H1 (cell line): ENCODE data around the gene CLEC19A. TPM values are rescaled to one million over a fixed set of nuclear protein-coding genes. Genes with fewer than 3 reads are reported as not detected.

Experiments used
- CTCF ChIA-PET: fragments of 300-600 bp; sonication (Branson Sonifier 250); formaldehyde crosslinking; loops from one replicate; lab custom pipeline; 2021; ENCODE audit not compliant: partially characterized antibody; lab: Charles Lee
- POLR2A ChIA-PET: fragments of 300-600 bp; sonication (Branson Sonifier 250); formaldehyde crosslinking; loops from one replicate; lab custom pipeline; 2021; ENCODE audit warnings: inconsistent platforms; ENCODE audit not compliant: partially characterized antibody; lab: Charles Lee
- DNase-seq, 2 experiments: peaks; one replicate each; pipeline versions ENCODE4 v3.0.0 to v3.0.0-alpha.2; 2010 to 2022; ENCODE audit warnings: low spot score in 2 of 2, low read depth in 1 of 2, mixed read lengths in 1 of 2
- FAIRE-seq: peaks from 2 replicates; lab custom pipeline; 2011; peaks lifted over from hg19 to GRCh38; lab: Jason Lieb, UNC
- H2AFZ ChIP-seq: 2 replicates; pipeline ENCODE4 v1.8.1; 2012; ENCODE audit warnings: low read length, inconsistent platforms
- H2AK5ac ChIP-seq: 2 replicates; pipeline ENCODE4 v1.6.1; 2013; ENCODE audit warnings: low read depth, low read length
- H2BK120ac ChIP-seq: replicated peaks from 2 replicates; pipeline ENCODE3; 2013; ENCODE audit warnings: low read depth, low read length, inconsistent platforms
- H2BK12ac ChIP-seq: 2 replicates; pipeline ENCODE4 v1.6.1; 2013; ENCODE audit warnings: low read depth, low read length
- H2BK15ac ChIP-seq: 2 replicates; pipeline ENCODE4 v1.6.1; 2013; ENCODE audit warnings: low read length
- H2BK20ac ChIP-seq: 2 replicates; pipeline ENCODE4 v1.6.1; 2013; ENCODE audit warnings: low read length
- H2BK5ac ChIP-seq: 2 replicates; pipeline ENCODE4 v1.6.1; 2013; ENCODE audit warnings: low read depth, low read length
- H3K14ac ChIP-seq: 2 replicates; pipeline ENCODE4 v1.6.1; 2013; ENCODE audit warnings: inconsistent platforms; ENCODE audit not compliant: insufficient read length
- H3K18ac ChIP-seq: 2 replicates; pipeline ENCODE4 v1.6.1; 2013; ENCODE audit warnings: low read length; ENCODE audit errors: extremely low read depth
- H3K23ac ChIP-seq: 2 replicates; pipeline ENCODE4 v1.6.1; 2013; ENCODE audit warnings: inconsistent platforms; ENCODE audit not compliant: insufficient read length
- H3K23me2 ChIP-seq: 2 replicates; pipeline ENCODE4 v1.6.1; 2013; ENCODE audit warnings: low read depth, low read length
- H3K27ac ChIP-seq: 2 replicates; pipeline ENCODE4 v1.6.1; 2011; ENCODE audit warnings: low read depth, low read length, inconsistent platforms
- H3K27me3 ChIP-seq, 4 experiments: replicated peaks in 1 of 4; 1 replicate in 1 of 4; 2 replicates in 3 of 4; pipeline versions ENCODE4 v1.6.1 to v1.8.1; 2011 to 2013; ENCODE audit warnings: low read length in 3 of 4, mild to moderate bottlenecking in 3 of 4, inconsistent platforms in 2 of 4, mixed read lengths in 2 of 4, moderate library complexity in 1 of 4; ENCODE audit not compliant: control insufficient read depth in 3 of 4, insufficient read depth in 3 of 4; ENCODE audit errors: extremely low read depth in 1 of 4
- H3K36me3 ChIP-seq, 4 experiments: 2 replicates each; pipeline versions ENCODE4 v1.6.1 to v1.8.1; 2011 to 2013; ENCODE audit warnings: mild to moderate bottlenecking in 4 of 4, low read length in 3 of 4, moderate library complexity in 2 of 4, control low read depth in 1 of 4, inconsistent platforms in 1 of 4; ENCODE audit not compliant: insufficient read depth in 4 of 4, control insufficient read depth in 2 of 4
- H3K4ac ChIP-seq: replicated peaks from 2 replicates; pipeline ENCODE3; 2013; ENCODE audit warnings: low read length, low read depth, mixed read lengths, inconsistent platforms; ENCODE audit not compliant: insufficient read length
- H3K4me1 ChIP-seq, 4 experiments: replicated peaks in 1 of 4; 1 replicate in 1 of 4; 2 replicates in 3 of 4; pipeline versions ENCODE4 v1.6.1 to v1.8.1; 2011 to 2013; ENCODE audit warnings: low read length in 3 of 4, inconsistent platforms in 2 of 4, mixed read lengths in 1 of 4; ENCODE audit not compliant: insufficient read depth in 4 of 4, control insufficient read depth in 3 of 4
- H3K4me2 ChIP-seq, 2 experiments: 2 replicates each; pipeline versions ENCODE4 v1.6.1 to v1.8.1; 2011 to 2013; ENCODE audit warnings: low read depth in 2 of 2, low read length in 2 of 2, control low read depth in 1 of 2, inconsistent platforms in 1 of 2, mild to moderate bottlenecking in 1 of 2; ENCODE audit not compliant: insufficient read depth in 1 of 2
- H3K4me3 ChIP-seq, 4 experiments: fragments of 200-600, 300-600 bp in 1 of 4; sonication (generic), shearing (Covaris generic), sonication (Bioruptor Twin) in 1 of 4; 2 replicates each; pipeline versions ENCODE4 v1.5.1 to v1.8.1; 2011 to 2016; ENCODE audit warnings: low read length in 4 of 4, low read depth in 3 of 4, control low read depth in 2 of 4, inconsistent platforms in 2 of 4, mild to moderate bottlenecking in 2 of 4, mixed read lengths in 1 of 4, moderate library complexity in 1 of 4; ENCODE audit not compliant: insufficient read depth in 2 of 4; ENCODE audit errors: extremely low read depth in 1 of 4
- H3K56ac ChIP-seq: replicated peaks from 2 replicates; pipeline ENCODE3; 2013; ENCODE audit warnings: low read depth, mild to moderate bottlenecking, mixed read lengths, low read length, inconsistent platforms; ENCODE audit not compliant: insufficient read length
- H3K79me1 ChIP-seq: 2 replicates; pipeline ENCODE4 v1.6.1; 2013; ENCODE audit warnings: low read depth, low read length, control low read depth
- H3K79me2 ChIP-seq, 2 experiments: 2 replicates each; pipeline versions ENCODE4 v1.6.1 to v1.8.1; 2012 to 2013; ENCODE audit warnings: low read length in 2 of 2, mild to moderate bottlenecking in 2 of 2, inconsistent platforms in 1 of 2; ENCODE audit not compliant: insufficient read depth in 2 of 2, control insufficient read depth in 1 of 2
- H3K9ac ChIP-seq, 4 experiments: replicated peaks in 1 of 4; 1 replicate in 1 of 4; 2 replicates in 3 of 4; pipeline versions ENCODE4 v1.6.1 to v1.8.1; 2011 to 2013; ENCODE audit warnings: low read depth in 3 of 4, low read length in 3 of 4, control low read depth in 2 of 4, mild to moderate bottlenecking in 2 of 4, moderate library complexity in 2 of 4, inconsistent platforms in 1 of 4; ENCODE audit errors: extremely low read depth in 1 of 4
- H3K9me3 ChIP-seq, 2 experiments: 2 replicates each; pipeline versions ENCODE4 v1.6.1 to v1.8.1; 2012 to 2013; ENCODE audit warnings: mild to moderate bottlenecking in 2 of 2, moderate library complexity in 2 of 2, control low read depth in 1 of 2, inconsistent platforms in 1 of 2, low read depth in 1 of 2, low read length in 1 of 2, mixed read lengths in 1 of 2; ENCODE audit not compliant: insufficient read depth in 2 of 2
- H4K20me1 ChIP-seq, 2 experiments: replicated peaks in 1 of 2; 2 replicates each; pipeline versions ENCODE3 to v1.8.1; 2011 to 2013; ENCODE audit warnings: inconsistent platforms in 2 of 2, low read length in 2 of 2, mild to moderate bottlenecking in 1 of 2; ENCODE audit not compliant: insufficient read depth in 2 of 2, control insufficient read depth in 1 of 2
- H4K5ac ChIP-seq: 2 replicates; pipeline ENCODE4 v1.6.1; 2013; ENCODE audit warnings: low read length, low read depth, mixed read lengths, inconsistent platforms; ENCODE audit not compliant: insufficient read length
- H4K8ac ChIP-seq: 2 replicates; pipeline ENCODE4 v1.8.0; 2013; ENCODE audit warnings: mild to moderate bottlenecking, moderate library complexity, low read length, inconsistent platforms; ENCODE audit not compliant: insufficient read depth; ENCODE audit errors: extremely low read depth
- H4K91ac ChIP-seq: replicated peaks from 2 replicates; pipeline ENCODE3; 2013; ENCODE audit warnings: low read length, mixed read lengths, inconsistent platforms; ENCODE audit not compliant: insufficient read length
- E2F6 ChIP-seq: IDR thresholded peaks from 2 replicates; pipeline ENCODE4 v1.6.1; 2012; ENCODE audit warnings: inconsistent platforms
- WGBS, 2 experiments: shearing (Covaris generic) in 1 of 2; methylation state at CpG; one replicate each; pipeline versions ENCODE4 v1.1.6 to v1.1.7; 2013 to 2015; ENCODE audit warnings: low lambda C conversion rate in 2 of 2, mixed read lengths in 2 of 2, inconsistent platforms in 1 of 2, low coverage in 1 of 2, missing lambda C conversion rate in 1 of 2; ENCODE audit not compliant: insufficient replicate concordance in 2 of 2, insufficient coverage in 1 of 2, insufficient read length in 1 of 2; ENCODE audit errors: extremely low coverage in 1 of 2, missing lambda C conversion rate in 1 of 2; 5-methylcytosine and 5-hydroxymethylcytosine counted together
- polyA plus RNA-seq, 7 experiments: library from polyadenylated mRNA; depleted of rRNA in 3 of 7; stranded (reverse) in 5 of 7; unstranded in 2 of 7; fragments of >200 nt in 5 of 7; fragments of 200-250 nt in 2 of 7; gene quantifications; 1 replicate in 5 of 7; 2 replicates in 1 of 7; 4 replicates in 1 of 7; pipeline versions ENCODE4 v1.2.1 to v1.2.3, GENCODE V29; 2011 to 2013; ENCODE audit warnings: missing spikeins in 2 of 7, mixed read lengths in 2 of 7
- total RNA-seq: library from RNA; stranded (reverse); fragmentation: NEBNext Ultra II Directional; extraction: Animal tissue kit (Norgen Biotek cat#: 25700); gene quantifications from 2 replicates; pipeline ENCODE4 v1.2.1, GENCODE V29; 2021

CLEC19A gene
- total and polyA plus RNA-seq, 2 of the 8 experiments (the other 6 are each of a cell fraction or from before 2014, with no cell fraction given), result 0.35 to 0.88 TPM

DNA sequence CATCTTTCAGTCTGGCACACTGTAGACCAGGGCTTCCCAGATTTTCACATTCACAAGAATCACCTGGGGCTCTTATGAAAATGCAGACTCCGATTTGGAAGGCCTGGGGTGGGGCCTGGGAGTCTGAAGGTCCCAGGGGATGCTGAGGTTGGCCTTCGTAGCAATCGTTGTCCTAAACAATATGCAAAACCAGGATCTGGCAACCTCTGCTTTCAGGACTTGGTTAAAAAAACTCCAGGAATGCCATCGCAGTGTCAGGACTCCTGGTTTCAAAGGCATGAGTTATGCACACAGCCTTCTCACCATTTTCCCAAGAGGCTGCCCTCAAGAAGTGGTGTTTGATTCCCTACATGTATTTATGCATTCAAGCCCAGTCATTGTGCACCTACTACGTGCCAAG lies 6.7 kb downstream of the CLEC19A start:
- Histone ChIP-seq H3K18ac (no peak overlapping the region), H3K4me3 (no peak overlapping the region), H3K79me2 (no peaks in the 10 kb centered on the region), H3K9ac (peak overlapping the region in 1 of 4 experiments; percentile 26; a peak in 2 of 7 replicates), H3K4me2 (no peak overlapping the region), H3K4ac (no peak overlapping the region), H3K56ac (no peak overlapping the region), H3K9me3 (no peaks in the 10 kb centered on the region), H2AK5ac (no peak overlapping the region), H4K20me1 (no peaks in the 10 kb centered on the region), H3K23me2 (no peaks in the 10 kb centered on the region), H2BK5ac (no peak overlapping the region), H2BK120ac (no peak overlapping the region), H2BK12ac (peak overlapping the region; percentile 61; the same call in 1 of the 2 replicates), H4K91ac (no peak overlapping the region), H3K14ac (no peak overlapping the region), H2BK20ac (no peak overlapping the region), H3K79me1 (no peaks in the 10 kb centered on the region), H3K23ac (no peak overlapping the region), H3K36me3 (no peaks in the 10 kb centered on the region), H3K27me3 (no peaks in the 10 kb centered on the region), H3K27ac (peak overlapping the region; percentile 28; the same call in 1 of the 2 replicates), H2BK15ac (no peak overlapping the region), H4K8ac (no peak overlapping the region), H2AFZ (no peak overlapping the region), H4K5ac (no peak overlapping the region), H3K4me1 (peaks cover 11 to 32% (median 26%) of the 10 kb centered on the region in 4 experiments)
- FAIRE-seq (no peak), DNase-seq (no peak)
- no peak for TF ChIP-seq E2F6
- CTCF ChIA-PET, result interaction anchor here (0.8 to 1.0 kb wide), 3 partner anchors 9 to 20 kb away, joined by 3 to 4 read pairs (median 3); no protein-coding TSS in a partner anchor
- POLR2A ChIA-PET, result interaction anchor here (0.9 kb wide), 1 partner anchor 12 kb away, joined by 3 read pairs; no protein-coding TSS in a partner anchor
- 75% methylated on average over 5 of the region's 5 CpGs; no CpG with 5 or more reads in 1 of the 2 experiments for WGBS, 2 experiments
